ES-I3 (cell line): ENCODE results near the gene FAM168B.

Experiments
- H3K36me3 ChIP-seq: 2 replicates; pipeline ENCODE4 v1.6.1; 2013; ENCODE audit warnings: mild to moderate bottlenecking, low read length, control low read depth, moderate library complexity; ENCODE audit not compliant: insufficient read depth
- H3K4me1 ChIP-seq: 2 replicates; pipeline ENCODE4 v1.6.1; 2013; ENCODE audit warnings: mild to moderate bottlenecking, control low read depth, low read length; ENCODE audit not compliant: insufficient read depth
- H3K9ac ChIP-seq: 2 replicates; pipeline ENCODE4 v1.6.1; 2013; ENCODE audit warnings: low read depth, mild to moderate bottlenecking, low read length, moderate library complexity
- H3K9me3 ChIP-seq: 2 replicates; pipeline ENCODE4 v1.6.1; 2013; ENCODE audit warnings: mild to moderate bottlenecking, low read length, moderate library complexity; ENCODE audit not compliant: control insufficient read depth, insufficient read depth

Gene FAM168B

DNA sequence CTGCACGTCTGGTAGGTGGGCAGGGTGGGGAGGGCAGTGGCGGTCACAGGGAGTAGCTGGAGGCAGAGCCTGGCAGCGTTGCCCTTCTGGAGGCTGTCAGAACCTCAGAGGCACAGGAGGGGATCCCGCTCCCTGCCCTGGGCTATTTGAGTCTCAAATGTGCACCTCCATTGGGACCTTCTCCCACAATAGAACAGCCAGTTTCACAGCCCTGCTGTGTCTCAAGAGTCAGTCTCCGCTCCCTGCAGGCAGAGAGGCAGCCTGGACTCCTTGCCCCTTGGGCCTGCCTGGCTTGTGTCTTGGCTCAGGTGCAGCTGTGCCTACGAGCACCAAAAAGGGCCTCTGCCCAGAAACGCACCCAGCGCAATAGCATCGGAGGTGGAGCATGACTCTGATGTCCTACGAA, 57.4 kb downstream of the FAM168B start:
- H3K4me1 ChIP-seq: peaks cover 5% of the 10 kb centered on the region; the same call in 1 of the 2 replicates
- H3K9ac ChIP-seq: peak overlapping the region; percentile 65; the same call in 1 of the 2 replicates
- H3K36me3 ChIP-seq: no peaks in the 10 kb centered on the region
- no peaks in the 10 kb centered on the region for H3K9me3 ChIP-seq

DNA sequence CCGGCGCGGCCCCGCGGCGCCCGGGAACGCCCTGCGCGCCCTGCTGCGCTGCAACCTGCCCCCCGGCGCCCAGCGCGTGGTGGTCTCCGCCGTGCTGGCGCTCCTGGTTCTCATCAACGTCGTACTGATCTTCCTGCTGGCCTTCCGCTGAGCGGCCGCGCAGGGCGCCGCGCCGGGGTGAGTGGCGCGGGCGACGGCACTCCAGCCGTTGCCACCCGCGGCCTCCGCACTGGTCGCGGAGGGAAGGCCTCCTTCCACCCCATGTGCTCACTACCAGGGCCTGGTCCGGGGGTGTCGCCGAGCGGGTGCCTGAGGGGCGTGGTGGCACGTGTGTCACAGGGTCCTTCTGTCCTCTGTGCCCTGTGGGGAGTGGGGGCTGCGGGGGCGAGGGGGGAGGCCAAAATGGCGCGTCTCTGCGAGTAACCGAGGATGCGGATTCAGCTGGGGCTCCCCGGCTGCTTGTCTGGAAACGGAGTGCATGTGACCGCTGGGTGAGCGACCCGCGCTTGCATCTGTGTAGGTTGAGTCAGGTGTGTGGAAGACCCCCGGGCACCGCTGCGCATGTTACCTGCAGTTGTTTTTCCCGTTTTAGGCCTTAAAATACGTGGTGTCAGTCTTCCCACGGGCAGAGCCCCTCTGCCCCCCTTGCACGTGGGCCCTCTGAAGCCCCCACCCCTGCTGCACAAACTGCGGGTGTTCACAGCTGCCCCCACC, 58.0 kb downstream of the FAM168B start:
- Histone ChIP-seq H3K36me3 (no peaks in the 10 kb centered on the region), H3K9ac (peak overlapping the region; percentile 65), H3K4me1 (peaks cover 5% of the 10 kb centered on the region; the same call in 1 of the 2 replicates), H3K9me3 (no peaks in the 10 kb centered on the region)

DNA sequence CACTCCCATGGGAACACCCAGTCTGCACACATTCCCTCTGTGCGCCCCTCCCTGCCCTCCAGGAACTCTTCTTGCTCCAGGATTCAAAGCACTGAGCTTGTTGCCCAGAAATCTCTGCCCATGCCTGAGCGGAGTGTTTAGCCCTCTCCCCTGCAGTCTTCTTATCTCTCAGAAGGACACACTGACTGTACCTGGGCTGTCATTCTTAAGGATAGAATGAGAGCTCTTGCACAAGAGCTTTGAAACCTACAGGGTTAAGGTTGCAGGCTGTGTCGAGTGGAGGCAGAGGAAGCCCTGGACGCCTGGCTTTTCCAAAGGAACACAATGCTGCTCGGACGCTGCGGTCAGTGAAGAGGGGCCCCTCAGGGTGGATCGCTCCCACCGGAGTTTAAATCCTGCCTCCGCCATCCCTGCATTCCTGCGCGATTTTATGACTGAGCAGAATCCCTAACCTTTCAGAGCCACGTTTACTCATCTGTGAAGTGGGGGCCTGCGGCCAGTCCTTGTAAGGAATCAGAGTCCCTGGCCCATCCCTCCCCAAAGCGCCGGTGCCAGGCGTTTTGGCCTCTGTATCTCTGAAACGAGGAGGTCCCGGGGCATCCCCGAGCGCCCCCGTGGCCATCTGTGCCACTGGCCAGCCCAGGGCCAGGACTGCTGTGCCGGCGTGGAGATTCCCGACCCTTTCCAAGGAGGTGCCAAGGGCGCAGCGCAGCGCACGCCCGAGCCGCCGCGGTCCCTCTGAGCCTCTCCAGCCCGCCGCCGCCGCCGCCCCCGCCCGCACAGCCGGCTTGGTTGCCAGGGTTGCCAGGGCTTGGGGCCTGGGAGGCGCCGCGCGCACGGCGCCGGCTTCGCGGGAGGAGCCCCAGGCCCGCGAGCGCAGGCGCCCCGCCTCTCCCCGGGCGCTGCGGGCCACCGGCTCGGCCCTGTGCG, 58.9 kb downstream of the FAM168B start:
- no peaks in the 10 kb centered on the region for H3K9me3 ChIP-seq
- H3K36me3 ChIP-seq: no peaks in the 10 kb centered on the region
- peak overlapping the region; percentile 65; the same call in 1 of the 2 replicates for H3K9ac ChIP-seq
- H3K4me1 ChIP-seq: peaks cover 5% of the 10 kb centered on the region; the same call in 1 of the 2 replicates

DNA sequence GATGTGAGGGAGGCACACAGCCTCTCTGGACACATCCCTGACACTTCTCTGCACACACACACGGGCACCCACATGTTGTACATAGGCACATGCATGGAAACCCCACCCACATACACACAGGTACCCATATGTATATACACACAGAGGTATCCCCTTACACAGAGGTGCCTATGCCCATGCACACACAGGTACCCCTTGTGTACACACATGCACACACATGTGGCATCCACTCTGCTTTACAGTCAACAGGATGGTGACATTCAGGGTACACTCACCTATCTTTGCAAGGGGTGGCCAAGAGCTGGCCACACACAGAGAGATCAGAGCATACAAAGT, 59.5 kb downstream of the FAM168B start:
- Histone ChIP-seq H3K9me3 (no peaks in the 10 kb centered on the region), H3K36me3 (no peaks in the 10 kb centered on the region), H3K4me1 (peaks cover 5% of the 10 kb centered on the region; the same call in 1 of the 2 replicates), H3K9ac (no peak overlapping the region)

DNA sequence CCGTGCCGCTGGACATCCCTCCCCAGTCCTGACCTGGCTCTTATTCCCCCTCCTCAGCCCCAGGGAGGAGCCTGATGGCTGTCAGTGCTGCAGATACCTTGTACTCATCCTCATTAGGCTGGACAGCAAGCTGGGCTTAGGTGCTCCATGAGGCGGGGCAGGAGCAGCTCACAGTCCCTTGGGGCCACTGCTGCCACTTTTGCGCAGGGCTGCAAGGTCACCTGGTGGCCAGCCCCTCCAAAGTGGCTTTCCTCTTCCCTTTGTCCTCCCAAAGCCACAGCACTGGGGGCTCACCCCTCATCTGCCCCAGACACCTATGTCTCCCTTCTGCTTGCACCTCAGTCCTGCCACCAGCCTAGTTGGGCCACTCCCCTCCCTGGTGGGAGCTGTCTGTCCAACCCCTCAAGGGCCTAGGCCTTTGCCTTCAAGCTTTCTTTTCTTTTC, 60.8 kb downstream of the FAM168B start:
- peaks cover 5% of the 10 kb centered on the region; the same call in 1 of the 2 replicates for H3K4me1 ChIP-seq
- H3K9ac ChIP-seq: no peak overlapping the region
- H3K36me3 ChIP-seq: no peaks in the 10 kb centered on the region
- no peaks in the 10 kb centered on the region for H3K9me3 ChIP-seq

DNA sequence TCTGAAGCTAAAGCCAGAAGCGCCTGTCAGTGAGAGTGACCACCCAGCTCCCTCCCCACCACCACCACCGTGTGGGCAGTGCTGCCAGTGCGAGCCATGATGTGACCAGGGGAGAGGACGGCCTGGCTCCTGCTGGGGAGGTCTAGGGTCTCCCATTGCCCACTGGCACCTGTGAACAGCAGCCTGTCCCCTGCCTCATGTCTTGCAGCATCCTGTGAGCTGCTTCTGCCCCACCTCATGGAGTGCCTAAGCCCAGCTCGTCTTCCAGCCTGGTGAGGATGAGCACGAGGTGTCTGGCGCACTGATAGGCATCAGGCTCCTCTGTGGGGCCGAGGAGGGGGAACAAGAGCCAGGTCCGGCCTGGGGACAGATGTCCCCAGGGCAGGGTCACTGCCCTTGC, 61.4 kb downstream of the FAM168B start:
- no peaks in the 10 kb centered on the region; the same call in 1 of the 2 replicates for H3K9me3 ChIP-seq
- H3K9ac ChIP-seq: no peak overlapping the region
- no peaks in the 10 kb centered on the region for H3K36me3 ChIP-seq
- peaks cover 5% of the 10 kb centered on the region; the same call in 1 of the 2 replicates for H3K4me1 ChIP-seq

DNA sequence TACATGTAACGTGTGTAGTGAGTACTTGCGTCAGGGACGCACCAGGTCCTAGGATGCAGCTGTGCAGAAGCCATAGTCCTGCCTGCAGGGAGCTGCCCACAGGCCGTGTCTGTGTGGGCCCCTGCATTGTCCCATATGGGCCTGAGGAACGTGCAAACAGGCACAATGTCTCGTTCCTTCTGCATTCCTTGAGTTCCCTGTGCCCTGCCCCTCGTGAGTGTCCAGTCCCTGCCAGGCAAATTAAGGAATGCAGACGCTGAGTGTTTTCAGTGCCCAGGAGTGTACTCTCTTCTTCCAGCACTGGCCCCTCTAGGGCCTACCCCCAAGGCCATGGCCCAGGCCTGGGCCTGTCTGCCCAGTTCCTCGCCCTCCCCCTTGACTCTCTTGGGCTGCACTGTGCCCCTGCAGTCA, 61.8 kb downstream of the FAM168B start:
- Histone ChIP-seq H3K9me3 (no peaks in the 10 kb centered on the region; the same call in 1 of the 2 replicates), H3K9ac (no peak overlapping the region), H3K4me1 (peaks cover 5% of the 10 kb centered on the region; the same call in 1 of the 2 replicates), H3K36me3 (no peaks in the 10 kb centered on the region)

DNA sequence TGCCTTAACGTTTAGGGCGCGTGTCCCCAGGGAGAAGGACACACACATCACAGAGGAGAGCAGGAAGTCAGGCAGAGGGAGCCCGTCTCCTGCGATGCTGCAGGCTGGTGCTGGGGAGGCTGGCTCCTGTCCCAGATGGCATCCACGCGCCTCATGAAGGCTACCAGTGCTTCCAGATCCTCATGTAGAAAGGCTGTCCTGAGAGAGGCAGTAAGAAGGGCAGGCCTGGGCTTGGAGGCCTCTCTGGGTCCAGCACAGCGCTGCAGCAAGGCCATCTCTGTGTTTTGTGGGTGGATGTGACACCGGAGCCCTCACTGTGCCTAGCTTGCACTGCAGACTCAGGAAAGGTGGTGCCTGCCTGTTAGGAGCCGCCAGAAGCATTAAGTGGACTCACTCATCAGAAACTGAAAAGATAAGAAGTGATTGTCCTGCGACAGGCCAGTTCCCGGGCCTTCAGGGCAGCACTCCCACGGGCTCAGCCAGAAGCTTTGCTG, 62.7 kb downstream of the FAM168B start:
- Histone ChIP-seq H3K36me3 (no peaks in the 10 kb centered on the region), H3K4me1 (peaks cover 5% of the 10 kb centered on the region; the same call in 1 of the 2 replicates), H3K9ac (no peak overlapping the region), H3K9me3 (no peaks in the 10 kb centered on the region; the same call in 1 of the 2 replicates)

- peaks cover 5% of the 10 kb centered on the region; the same call in 1 of the 2 replicates for H3K4me1 ChIP-seq
- H3K9ac ChIP-seq: no peak overlapping the region
- no peaks in the 10 kb centered on the region for H3K36me3 ChIP-seq
- H3K9me3 ChIP-seq: no peaks in the 10 kb centered on the region; the same call in 1 of the 2 replicates
Measured at GRCh38 chr2:131029812-131030211, 63.4 kb downstream of the FAM168B start.

DNA sequence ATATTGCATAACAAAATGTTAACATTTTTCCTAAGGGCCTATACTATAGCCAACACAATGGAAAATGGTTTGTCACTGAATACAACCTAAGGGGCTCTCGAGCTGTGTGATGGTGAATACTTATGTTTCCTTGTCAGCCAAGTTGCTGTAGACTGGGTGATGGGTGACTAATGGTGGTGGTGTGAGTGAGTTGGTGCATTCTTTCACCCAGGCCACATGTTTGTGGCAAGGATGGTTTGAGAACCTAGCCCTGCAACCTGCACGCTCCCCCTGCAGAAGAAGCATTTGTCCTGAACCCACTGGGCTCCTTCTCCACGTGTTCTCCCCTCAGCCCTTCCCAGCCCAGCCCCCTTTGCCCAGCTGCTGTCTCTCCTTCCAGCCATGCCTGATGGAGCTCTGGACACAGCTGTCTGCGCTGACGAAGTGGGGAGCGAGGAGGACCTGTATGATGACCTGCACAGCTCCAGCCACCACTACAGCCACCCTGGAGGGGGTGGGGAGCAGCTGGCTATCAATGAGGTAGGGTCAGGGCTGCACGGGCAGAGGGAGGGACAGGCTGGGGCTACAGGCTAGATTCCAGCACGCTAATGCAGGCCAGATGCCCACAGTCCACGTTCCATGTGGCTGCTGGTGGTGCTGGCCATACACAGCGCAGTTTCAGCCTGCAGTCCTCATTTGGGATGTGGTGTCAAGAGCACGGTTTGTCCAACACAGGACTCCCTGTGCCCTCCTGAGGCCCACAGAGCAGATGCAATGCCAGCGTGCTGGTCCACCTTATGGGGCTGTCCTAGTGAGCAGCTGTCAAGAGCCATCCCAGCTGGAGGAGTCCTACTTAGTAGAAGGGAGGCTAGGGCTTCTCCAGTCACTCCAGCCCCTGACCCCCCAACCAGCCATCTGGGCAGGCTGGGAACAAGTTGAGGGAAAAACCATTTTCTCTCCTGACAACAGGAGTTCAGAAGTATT, 65.4 kb downstream of the FAM168B start:
- H3K9me3 ChIP-seq: no peaks in the 10 kb centered on the region; the same call in 1 of the 2 replicates
- no peak overlapping the region for H3K9ac ChIP-seq
- no peaks in the 10 kb centered on the region for H3K36me3 ChIP-seq
- no peaks in the 10 kb centered on the region for H3K4me1 ChIP-seq

GRCh38 chr2:131026919-131027318, 66.3 kb downstream of the FAM168B start:
- H3K4me1 ChIP-seq: no peaks in the 10 kb centered on the region
- H3K9me3 ChIP-seq: no peaks in the 10 kb centered on the region; the same call in 1 of the 2 replicates
- H3K9ac ChIP-seq: no peak overlapping the region

DNA sequence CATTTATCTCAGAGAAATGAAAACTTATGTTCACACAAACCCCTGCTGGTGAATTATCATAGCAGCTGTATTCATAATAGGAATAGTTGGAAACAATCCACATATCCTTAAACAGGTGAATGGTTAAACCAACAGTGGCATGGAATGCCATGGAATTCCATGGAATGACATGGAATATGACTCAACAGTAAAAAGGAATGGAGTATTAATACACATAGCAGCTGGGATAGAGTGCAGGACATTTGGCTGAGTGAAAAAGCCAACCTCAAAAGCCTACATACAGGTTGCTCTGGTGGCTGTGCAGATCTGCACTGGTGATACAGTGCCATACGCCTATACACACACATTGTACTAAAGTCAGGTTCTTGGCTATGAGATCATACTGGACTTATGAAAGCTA, 69.5 kb downstream of the FAM168B start:
- Histone ChIP-seq H3K9ac (no peak overlapping the region), H3K36me3 (no peaks in the 10 kb centered on the region), H3K9me3 (no peaks in the 10 kb centered on the region; the same call in 1 of the 2 replicates), H3K4me1 (no peaks in the 10 kb centered on the region)

More at GRCh38 chr2:131026919-131027318, 66.3 kb downstream of the FAM168B start:
- no peaks in the 10 kb centered on the region for H3K36me3 ChIP-seq

DNA sequence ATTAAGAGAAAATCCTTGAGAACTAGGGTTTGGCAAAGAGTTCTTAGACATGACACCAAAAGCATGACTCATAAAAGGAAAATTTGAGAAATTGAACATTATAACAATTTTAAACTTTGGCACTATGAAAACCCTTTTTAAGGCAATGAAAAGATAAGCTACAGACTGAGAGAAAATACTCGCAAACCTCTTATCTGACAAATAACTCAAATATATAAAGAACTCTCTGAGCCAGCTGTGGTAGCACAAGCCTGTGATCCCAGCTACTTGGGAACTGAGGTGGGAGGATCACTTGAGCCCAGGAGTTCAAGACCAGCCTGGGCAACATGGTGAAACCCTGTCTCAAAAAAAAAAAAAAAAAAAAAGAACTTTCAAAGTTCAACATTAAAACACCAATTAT, 70.5 kb downstream of the FAM168B start:
- H3K9ac ChIP-seq: no peak overlapping the region
- no peaks in the 10 kb centered on the region for H3K36me3 ChIP-seq
- no peaks in the 10 kb centered on the region for H3K4me1 ChIP-seq
- H3K9me3 ChIP-seq: no peaks in the 10 kb centered on the region; the same call in 1 of the 2 replicates
